ENCODE measurements around the gene PCSK5. TPM values are rescaled to one million over a fixed set of nuclear protein-coding genes. Genes with fewer than 3 reads are reported as not detected.

PCSK5 gene
- 1 to 10 TPM in 1 of 2 donors, under 1 TPM in 1; 0.33 to 1.0 TPM for total RNA-seq

GRCh38 chr9:75890472-75891276 lies at the start of gene PCSK5:
Gene PCSK5 (plus strand): TSS chr9:75890673. CDS start chr9:75891182, 509 bp downstream.

GRCh38 chr9:76394195-76394959 lies 503.9 kb downstream of the PCSK5 start, which contains the start of gene RFK:
Gene RFK (minus strand): TSS chr9:76394426. CDS start chr9:76394171, 255 bp downstream.

Measured in melanocyte of skin (primary cell).